Effector memory CD8-positive, alpha-beta T cell (primary cell): ENCODE data around the gene ZNF490.
"Not testable (repeated sequence)": the region's sequence is repeated elsewhere in the genome, so short reads cannot be mapped to it uniquely, and the experiment has no call there.

Experiments
- ATAC-seq: fragments of 150-1000 bp; cut with Tn5 transposase; replicated peaks from 2 replicates; pipeline ENCODE4 v1.10.0; 2021; ENCODE audit warnings: mild to moderate bottlenecking, moderate library complexity
- DNase-seq, 3 experiments: peaks; one replicate each; pipeline ENCODE4 v3.0.0; 2021
- H3K27ac Mint-ChIP-seq, 2 donors: one replicate each; pipeline ENCODE4 v1.8.0; 2022; ENCODE audit warnings: mild to moderate bottlenecking in 2 of 2, mixed read lengths in 2 of 2, moderate library complexity in 2 of 2
- H3K27me3 Mint-ChIP-seq, 2 donors: one replicate each; pipeline ENCODE4 v1.8.0; 2022; ENCODE audit warnings: mixed read lengths in 2 of 2
- H3K36me3 Mint-ChIP-seq: one replicate; pipeline ENCODE4 v1.8.0; 2022; ENCODE audit warnings: mild to moderate bottlenecking, moderate library complexity, mixed read lengths; ENCODE audit not compliant: insufficient read depth
- H3K4me1 Mint-ChIP-seq, 2 donors: one replicate each; pipeline ENCODE4 v1.8.0; 2022; ENCODE audit warnings: low read depth in 2 of 2, mixed read lengths in 2 of 2
- H3K4me3 Mint-ChIP-seq, 2 donors: one replicate each; pipeline ENCODE4 v1.8.0; 2022; ENCODE audit warnings: mild to moderate bottlenecking in 2 of 2, mixed read lengths in 2 of 2, moderate library complexity in 2 of 2
- H3K9me3 Mint-ChIP-seq, 2 donors: one replicate each; pipeline ENCODE4 v1.8.0; 2022; ENCODE audit warnings: mixed read lengths in 2 of 2

Gene ZNF490

DNA sequence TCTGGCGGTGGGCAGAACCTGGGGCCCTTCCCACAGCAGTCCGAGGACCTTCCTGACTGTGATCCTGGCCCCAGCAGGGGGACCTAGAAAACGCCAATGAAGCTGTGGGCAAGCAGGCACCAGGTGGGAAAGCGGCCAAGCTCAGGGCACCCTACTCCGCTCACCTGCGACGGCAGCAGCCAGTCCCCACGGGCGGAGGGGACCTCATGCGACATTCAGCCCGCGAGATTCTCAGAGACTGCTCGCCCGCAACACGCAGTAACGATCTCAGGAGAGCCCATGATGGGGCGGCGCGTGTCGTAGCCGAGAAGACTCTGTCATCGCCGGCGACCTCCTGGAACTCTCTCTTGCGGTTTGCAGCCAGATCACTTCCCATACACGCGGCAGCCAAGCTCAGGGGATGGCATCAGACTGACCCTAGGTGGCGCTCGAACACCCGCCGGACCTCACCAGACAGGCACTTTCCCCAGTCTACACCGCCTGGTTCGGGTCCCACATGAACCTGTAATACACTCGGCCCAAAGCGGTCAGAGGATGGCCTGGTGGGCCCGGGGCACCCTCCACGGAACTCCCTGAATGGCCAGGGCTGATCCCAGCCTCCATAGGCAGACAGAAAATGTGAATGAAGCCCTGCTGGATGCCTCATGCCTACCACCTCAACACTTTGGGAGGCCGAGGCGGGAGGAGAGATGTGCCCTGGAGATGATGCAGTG lies 29.4 kb upstream of the ZNF490 start:
- peaks cover 10% of the 10 kb centered on the region for H3K36me3 Mint-ChIP-seq
- peak overlapping the region; percentile 75 to 85 for H3K27ac Mint-ChIP-seq
- H3K9me3 Mint-ChIP-seq = no peaks in the 10 kb centered on the region
- peak; percentile 94 for ATAC-seq
- peak overlapping the region; percentile 70 to 79 for H3K4me3 Mint-ChIP-seq
- peaks cover 8 to 9% of the 10 kb centered on the region in 2 donors for H3K4me1 Mint-ChIP-seq
- H3K27me3 Mint-ChIP-seq = no peaks in the 10 kb centered on the region
- peak; percentile 76 to 78 (median 77) for DNase-seq

DNA sequence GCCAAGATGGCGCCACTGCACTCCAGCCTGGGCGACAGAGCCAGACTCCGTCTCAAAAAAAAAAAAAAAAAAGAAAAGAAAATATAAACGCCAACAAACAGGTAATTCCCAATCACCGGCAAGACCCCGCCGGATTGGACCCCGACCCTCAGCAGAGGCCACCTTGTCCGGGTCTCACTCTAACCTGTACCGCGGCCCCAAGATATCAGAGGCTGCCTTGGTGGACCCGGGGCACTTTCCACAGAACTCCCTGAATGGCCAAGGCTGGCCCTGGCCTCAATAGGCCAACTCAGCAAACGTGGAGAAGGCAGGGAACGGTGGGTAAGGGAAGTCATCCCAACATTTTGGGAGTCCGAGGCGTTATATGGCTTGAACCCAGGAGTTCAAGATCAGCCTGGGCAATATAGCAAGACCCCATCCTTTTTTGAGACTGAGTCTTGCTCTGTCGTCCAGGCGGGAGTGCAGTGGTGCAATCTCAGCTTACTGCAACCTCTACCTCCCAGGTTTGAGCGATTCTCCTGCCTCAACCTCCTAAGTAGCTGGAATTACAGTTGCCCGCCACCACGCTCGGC lies 28.1 kb upstream of the ZNF490 start:
- H3K27ac Mint-ChIP-seq = no peak overlapping the region
- no peak for DNase-seq
- no peak for ATAC-seq
- H3K9me3 Mint-ChIP-seq = no peaks in the 10 kb centered on the region
- H3K36me3 Mint-ChIP-seq = peaks cover 14% of the 10 kb centered on the region
- no peaks in the 10 kb centered on the region for H3K27me3 Mint-ChIP-seq
- no peak overlapping the region for H3K4me3 Mint-ChIP-seq
- peaks cover 8 to 10% of the 10 kb centered on the region in 2 donors for H3K4me1 Mint-ChIP-seq

DNA sequence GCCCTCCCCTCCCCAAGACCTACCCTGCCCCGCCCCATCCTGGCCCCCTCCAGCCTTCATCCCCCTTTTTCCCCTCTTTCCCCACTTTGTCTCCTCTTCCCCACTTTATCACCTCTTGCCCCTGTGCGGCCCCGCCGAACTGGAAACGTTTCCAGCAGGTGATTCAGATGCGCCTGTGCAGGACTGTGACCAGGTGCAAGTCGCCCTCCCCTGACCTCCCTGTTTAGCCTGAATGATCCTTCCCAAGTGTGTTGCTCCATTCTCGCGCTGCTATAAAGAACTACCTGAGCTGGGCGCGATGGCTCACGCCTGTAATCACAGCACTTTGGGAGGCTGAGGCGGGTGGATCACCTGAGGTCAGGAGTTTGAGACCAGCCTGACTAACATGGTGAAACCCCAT lies 26.0 kb upstream of the ZNF490 start:
- no peak for ATAC-seq
- no peak for DNase-seq
- Mint-ChIP-seq H3K4me1 (peaks cover 8 to 10% of the 10 kb centered on the region in 2 donors), H3K4me3 (no peak overlapping the region), H3K27me3 (no peaks in the 10 kb centered on the region), H3K36me3 (peaks cover 32% of the 10 kb centered on the region), H3K27ac (peak overlapping the region in 1 of 2 donors; percentile 67), H3K9me3 (no peaks in the 10 kb centered on the region)

DNA sequence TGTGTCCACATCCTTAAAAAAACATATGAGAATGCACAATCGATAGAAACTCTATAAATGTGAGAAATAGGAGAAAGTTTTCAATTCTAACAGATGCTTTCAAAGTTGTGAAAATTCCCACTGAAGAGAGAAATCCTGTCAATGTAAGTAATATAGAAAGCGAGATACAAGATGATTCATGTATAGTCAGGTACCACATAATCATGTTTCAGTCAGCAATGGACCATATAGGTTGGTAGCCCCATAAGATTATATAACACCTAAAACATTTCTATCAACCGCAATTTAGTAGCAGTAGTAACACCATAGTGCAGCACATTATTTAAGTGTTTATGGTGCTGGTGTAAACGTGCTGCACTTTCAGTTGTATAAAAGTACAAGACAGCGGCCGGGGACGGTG lies 18.6 kb upstream of the ZNF490 start:
- no peak for ATAC-seq
- H3K9me3 Mint-ChIP-seq = peaks cover 0 to 3% of the 10 kb centered on the region in 2 donors
- peaks cover 87% of the 10 kb centered on the region for H3K36me3 Mint-ChIP-seq
- H3K27me3 Mint-ChIP-seq = no peaks in the 10 kb centered on the region
- no peak for DNase-seq
- peaks cover 0 to 3% of the 10 kb centered on the region in 2 donors for H3K4me1 Mint-ChIP-seq
- H3K27ac Mint-ChIP-seq = peak overlapping the region in 1 of 2 donors; percentile 29
- H3K4me3 Mint-ChIP-seq = no peak overlapping the region

DNA sequence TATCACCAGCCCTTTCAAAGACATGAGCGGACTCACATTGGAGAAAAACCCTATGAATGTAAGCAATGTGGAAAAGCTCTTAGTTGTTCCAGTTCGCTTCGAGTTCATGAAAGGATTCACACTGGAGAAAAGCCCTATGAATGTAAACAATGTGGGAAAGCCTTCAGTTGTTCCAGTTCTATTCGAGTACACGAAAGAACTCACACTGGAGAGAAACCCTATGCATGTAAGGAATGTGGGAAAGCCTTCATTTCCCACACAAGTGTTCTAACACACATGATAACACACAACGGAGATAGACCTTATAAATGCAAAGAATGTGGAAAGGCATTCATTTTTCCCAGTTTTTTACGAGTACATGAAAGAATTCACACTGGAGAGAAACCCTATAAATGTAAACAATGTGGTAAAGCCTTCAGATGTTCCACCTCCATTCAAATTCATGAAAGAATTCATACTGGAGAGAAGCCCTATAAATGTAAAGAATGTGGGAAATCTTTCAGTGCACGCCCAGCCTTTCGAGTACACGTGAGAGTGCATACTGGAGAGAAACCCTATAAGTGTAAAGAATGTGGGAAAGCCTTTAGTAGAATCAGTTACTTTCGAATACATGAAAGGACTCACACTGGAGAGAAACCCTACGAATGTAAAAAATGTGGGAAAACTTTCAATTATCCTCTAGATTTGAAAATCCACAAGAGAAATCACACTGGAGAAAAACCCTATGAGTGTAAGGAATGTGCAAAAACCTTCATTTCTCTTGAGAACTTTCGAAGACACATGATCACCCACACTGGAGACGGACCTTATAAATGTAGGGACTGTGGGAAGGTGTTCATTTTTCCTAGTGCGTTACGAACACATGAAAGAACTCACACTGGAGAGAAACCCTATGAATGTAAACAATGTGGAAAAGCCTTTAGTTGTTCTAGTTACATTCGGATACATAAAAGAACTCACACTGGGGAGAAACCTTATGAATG lies 17.7 kb upstream of the ZNF490 start:
- peak overlapping the region; percentile 29 to 31 for H3K27ac Mint-ChIP-seq
- peaks cover 0 to 6% of the 10 kb centered on the region in 2 donors for H3K4me1 Mint-ChIP-seq
- H3K27me3 Mint-ChIP-seq = no peaks in the 10 kb centered on the region
- peaks cover 0 to 3% of the 10 kb centered on the region in 2 donors for H3K9me3 Mint-ChIP-seq
- ATAC-seq (no peak), DNase-seq (no peak)
- H3K4me3 Mint-ChIP-seq = no peak overlapping the region
- H3K36me3 Mint-ChIP-seq = peaks cover 93% of the 10 kb centered on the region

DNA sequence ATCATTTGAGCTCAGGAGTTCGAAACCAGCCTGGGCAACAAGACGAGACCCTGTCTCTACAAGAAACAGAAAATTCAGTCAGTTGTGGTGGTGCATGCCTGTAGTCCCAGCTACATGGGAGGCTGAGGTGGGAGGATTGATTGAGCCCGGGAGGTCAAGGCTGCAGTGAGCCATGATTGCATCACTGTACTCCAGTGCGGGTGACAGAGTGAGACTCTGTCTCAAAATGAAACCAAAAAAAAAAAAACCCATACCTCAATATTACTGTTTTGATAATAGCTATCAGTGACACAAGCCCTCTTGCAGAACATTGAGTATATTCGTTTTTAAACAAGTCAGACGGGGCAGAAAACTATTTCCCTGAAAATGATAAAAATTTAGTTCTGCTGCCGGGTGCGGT lies 16.3 kb upstream of the ZNF490 start:
- no peak for DNase-seq
- Mint-ChIP-seq H3K36me3 (peaks cover 93% of the 10 kb centered on the region), H3K27ac (peak overlapping the region in 1 of 2 donors; percentile 38)

DNA sequence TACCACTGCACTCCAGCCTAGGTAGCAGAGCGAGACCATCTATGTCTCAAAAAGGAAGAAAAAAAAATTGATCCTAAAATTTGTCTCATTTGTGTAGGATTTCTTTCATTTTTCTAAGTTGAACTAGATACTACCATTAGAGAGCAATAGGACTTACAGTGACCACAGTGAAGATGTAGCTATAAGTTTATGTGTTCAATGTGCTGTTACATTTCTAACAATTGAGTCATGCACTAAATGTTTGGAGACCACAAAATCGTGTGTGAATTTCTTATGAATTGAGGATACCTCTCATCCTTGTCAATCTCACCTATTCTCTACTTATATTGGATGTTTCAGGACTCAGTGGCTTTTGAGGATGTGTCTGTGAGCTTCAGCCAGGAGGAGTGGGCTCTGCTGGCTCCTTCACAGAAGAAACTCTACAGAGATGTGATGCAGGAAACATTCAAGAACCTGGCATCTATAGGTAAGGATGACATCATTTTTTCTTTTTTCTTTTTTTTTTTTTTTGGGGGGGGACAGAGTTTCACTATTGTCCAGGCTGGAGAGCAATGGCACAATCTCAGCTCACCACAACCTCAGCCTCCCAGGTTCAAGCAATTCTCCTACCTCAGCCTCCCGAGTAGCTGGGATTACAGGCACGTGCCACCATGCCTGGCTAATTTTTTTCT lies 12.9 kb upstream of the ZNF490 start:
- Mint-ChIP-seq H3K27ac (peak overlapping the region in 1 of 2 donors; percentile 26), H3K36me3 (peaks cover 74% of the 10 kb centered on the region), H3K9me3 (no peaks in the 10 kb centered on the region), H3K4me3 (no peak overlapping the region), H3K4me1 (peaks cover 7 to 15% of the 10 kb centered on the region in 2 donors), H3K27me3 (no peaks in the 10 kb centered on the region)
- DNase-seq (no peak), ATAC-seq (no peak)

More for the DNA sequence above, 16.3 kb upstream of the ZNF490 start:
- no peak overlapping the region for H3K4me3 Mint-ChIP-seq
- peaks cover 4 to 12% of the 10 kb centered on the region in 2 donors for H3K4me1 Mint-ChIP-seq
- peaks cover 0 to 3% of the 10 kb centered on the region in 2 donors for H3K9me3 Mint-ChIP-seq
- ATAC-seq = no peak
- H3K27me3 Mint-ChIP-seq = no peaks in the 10 kb centered on the region

DNA sequence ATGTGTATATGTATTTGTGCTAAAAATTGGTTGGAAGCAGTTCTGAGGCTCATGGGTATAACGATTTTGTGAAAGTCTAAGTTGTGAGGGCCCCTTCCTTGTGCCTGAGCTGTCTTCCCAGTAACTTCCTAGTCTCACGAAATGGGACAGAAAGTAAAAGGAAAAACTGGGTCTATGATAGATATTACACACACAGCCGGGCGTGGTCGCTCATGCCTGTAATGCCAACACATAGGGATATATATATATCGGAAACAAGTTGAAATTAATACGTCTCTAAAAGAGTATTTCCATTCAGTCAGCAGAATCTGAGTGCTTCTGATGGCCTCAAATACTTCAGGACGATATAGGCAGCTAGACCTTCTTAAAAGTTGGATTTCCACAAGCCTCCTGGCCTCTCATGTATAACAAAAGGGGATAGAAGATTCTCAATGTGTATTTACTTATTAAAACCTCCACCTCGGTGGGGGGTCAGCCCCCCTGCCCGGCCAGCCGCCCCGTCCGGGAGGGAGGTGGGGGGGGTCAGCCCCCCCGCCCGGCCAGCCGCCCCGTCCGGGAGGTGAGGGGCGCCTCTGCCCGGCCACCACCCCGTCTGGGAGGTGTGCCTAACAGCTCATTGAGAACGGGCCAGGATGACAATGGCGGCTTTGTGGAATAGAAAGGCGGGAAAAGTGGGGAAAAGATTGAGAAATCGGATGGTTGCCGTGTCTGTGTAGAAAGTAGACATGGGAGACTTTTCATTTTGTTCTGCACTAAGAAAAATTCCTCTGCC lies 10.8 kb upstream of the ZNF490 start:
- Mint-ChIP-seq H3K4me1 (peaks cover 7 to 15% of the 10 kb centered on the region in 2 donors), H3K27ac (peak overlapping the region in 1 of 2 donors; percentile 69), H3K36me3 (peaks cover 67% of the 10 kb centered on the region)
- not testable (repeated sequence) for H3K27me3 Mint-ChIP-seq, H3K9me3 Mint-ChIP-seq, H3K4me3 Mint-ChIP-seq, DNase-seq, ATAC-seq

DNA sequence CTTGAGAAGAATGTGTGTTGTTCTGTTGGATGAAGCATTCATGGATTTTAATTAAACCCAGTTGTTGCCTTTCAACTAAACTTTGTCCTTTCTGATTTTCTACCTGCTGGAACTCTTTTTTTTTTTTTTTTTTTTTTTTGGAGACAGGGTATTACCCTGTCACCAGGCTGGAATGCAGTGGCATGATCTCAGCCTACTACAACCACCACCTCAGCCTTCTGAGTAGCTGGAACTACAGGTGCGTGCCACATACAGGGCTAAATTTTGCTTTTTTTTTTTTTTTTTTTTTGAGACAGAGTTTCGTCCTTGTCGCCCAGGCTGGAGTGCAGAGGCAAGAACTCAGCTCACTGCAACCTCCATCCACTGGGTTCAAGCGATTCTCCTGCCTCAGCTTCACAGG lies 7.0 kb upstream of the ZNF490 start:
- Mint-ChIP-seq H3K4me1 (peaks cover 26 to 29% of the 10 kb centered on the region in 2 donors), H3K27me3 (no peaks in the 10 kb centered on the region), H3K36me3 (peaks cover 58% of the 10 kb centered on the region), H3K4me3 (no peak overlapping the region), H3K27ac (peak overlapping the region in 1 of 2 donors; percentile 73), H3K9me3 (no peaks in the 10 kb centered on the region)
- ATAC-seq = no peak
- no peak for DNase-seq

DNA sequence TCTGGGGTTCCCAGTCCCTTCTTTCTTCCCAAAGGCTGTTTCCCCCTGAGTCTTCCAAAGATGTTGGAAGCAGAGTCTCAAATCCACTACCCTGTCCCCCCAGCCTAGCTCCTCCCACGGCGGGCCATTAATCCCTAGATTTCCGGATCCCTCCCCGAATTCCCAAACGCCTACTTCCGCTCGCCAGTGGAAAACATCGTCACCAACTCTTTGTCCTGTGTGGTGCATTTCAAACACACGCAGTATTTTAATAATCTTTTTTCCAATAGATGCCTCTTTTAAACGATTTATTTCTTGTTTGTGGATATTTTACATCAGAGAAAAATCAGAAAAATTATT lies 717 bp upstream of the ZNF490 start:
- Mint-ChIP-seq H3K9me3 (no peaks in the 10 kb centered on the region), H3K4me3 (peak overlapping the region; percentile 97 to 99), H3K27ac (peak overlapping the region; percentile 99), H3K4me1 (peaks cover 30 to 34% of the 10 kb centered on the region in 2 donors), H3K27me3 (no peaks in the 10 kb centered on the region), H3K36me3 (peaks cover 41% of the 10 kb centered on the region)
- DNase-seq = no peak
- ATAC-seq = no peak

DNA sequence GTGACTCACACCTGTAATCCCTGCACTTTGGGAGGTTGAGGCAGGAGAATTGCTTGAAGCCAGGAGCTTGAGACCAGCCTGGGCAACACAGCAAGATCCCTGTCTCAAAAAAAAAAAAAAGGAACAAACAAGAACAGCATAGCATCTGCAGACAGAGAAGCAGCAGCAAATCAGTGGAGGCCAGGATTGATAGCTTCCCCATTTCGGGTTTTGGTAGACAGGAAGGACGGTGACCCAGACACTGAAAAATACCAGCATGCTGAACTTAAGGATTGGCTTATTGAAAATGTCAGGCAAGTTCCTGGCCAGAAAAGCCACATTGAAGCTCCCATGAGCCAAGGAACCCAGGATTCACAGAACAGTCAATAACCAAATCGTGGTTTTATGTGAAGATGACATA lies 3.0 kb downstream of the ZNF490 start:
- no peak for DNase-seq
- Mint-ChIP-seq H3K27ac (no peak overlapping the region), H3K4me1 (peaks cover 11 to 12% of the 10 kb centered on the region in 2 donors), H3K4me3 (no peak overlapping the region), H3K36me3 (peaks cover 19% of the 10 kb centered on the region), H3K9me3 (no peaks in the 10 kb centered on the region), H3K27me3 (no peaks in the 10 kb centered on the region)
- no peak for ATAC-seq

DNA sequence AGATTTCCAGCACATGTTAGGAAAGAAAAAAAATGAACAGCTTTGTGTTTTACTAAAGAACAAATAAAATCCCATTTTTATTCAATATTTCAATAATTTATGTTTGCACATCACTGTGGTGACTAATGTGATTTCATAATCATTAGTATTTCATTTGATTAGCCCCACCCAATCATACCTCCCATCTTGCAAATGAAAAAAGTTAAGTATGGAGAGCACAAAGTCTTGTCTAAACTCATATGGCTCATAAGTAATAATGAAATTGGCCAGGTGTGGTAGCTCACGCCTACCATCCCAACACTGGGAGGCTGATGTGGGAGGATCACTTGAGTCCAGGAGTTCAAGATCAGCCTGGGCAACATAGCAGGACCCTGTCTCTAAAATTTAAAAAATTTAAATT lies 3.8 kb downstream of the ZNF490 start:
- ATAC-seq = no peak

More for the DNA sequence above, 3.8 kb downstream of the ZNF490 start:
- DNase-seq = no peak
- H3K27ac Mint-ChIP-seq = no peak overlapping the region
- H3K27me3 Mint-ChIP-seq = no peaks in the 10 kb centered on the region
- H3K4me3 Mint-ChIP-seq = no peak overlapping the region
- no peaks in the 10 kb centered on the region for H3K9me3 Mint-ChIP-seq
- H3K36me3 Mint-ChIP-seq = peaks cover 16% of the 10 kb centered on the region
- H3K4me1 Mint-ChIP-seq = peaks cover 11% of the 10 kb centered on the region in 2 donors
